ENCODE measurements around the gene LIMS3. TPM values are rescaled to one million over a fixed set of nuclear protein-coding genes. Genes with fewer than 3 reads are reported as not detected.

LIMS3 gene, protein sequence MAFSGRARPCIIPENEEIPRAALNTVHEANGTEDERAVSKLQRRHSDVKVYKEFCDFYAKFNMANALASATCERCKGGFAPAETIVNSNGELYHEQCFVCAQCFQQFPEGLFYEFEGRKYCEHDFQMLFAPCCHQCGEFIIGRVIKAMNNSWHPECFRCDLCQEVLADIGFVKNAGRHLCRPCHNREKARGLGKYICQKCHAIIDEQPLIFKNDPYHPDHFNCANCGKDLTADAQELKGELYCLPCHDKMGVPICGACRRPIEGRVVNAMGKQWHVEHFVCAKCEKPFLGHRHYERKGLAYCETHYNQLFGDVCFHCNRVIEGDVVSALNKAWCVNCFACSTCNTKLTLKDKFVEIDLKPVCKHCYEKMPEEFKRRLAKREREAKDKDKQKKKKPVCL
- total RNA-seq: 7.9 and 13.2 TPM in 2 replicates

DNA sequence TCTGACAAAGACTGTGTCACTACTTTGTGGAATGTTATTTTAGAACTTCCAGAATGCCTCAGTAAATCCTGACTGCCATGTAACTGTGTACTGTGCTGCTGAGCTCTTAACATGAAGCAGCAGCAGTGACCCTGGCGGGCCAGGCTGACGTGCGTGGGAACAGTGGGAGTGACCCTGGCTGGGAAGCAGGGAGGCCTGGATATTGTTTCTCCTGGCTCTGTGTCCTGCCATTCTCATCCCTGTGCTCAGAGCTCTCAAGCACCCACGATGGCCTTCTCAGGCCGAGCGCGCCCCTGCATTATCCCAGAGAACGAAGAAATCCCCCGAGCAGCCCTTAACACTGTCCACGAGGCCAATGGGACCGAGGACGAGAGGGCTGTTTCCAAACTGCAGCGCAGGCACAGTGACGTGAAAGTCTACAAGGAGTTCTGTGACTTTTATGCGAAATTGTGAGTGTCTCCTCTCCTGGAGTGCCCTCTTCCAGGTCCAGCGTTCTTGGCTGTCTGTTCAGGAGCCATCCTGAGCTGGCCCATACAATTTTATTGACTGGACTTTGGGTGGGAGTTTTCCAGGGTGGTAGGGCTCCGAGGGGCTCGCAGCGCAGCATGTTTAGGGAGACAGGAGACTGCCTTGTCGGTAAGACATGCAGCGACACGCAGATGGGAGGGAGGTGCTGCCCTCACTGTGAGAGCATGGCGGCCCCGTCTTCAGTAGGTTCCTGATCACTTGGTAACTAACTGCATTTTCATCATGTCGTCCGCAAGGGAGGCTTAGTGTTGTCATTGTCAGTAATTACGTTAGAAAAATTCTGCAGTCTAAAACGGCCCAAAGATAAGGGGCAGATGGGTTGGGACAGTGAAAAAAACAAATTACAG lies at the start of gene LIMS3:
TSS of gene LIMS3 (plus strand) at position 227 of the 875 bp plus-strand sequence. CDS start at position 268, 41 bp downstream.

Other genes with a start within 250 kb of the LIMS3 start
- 23.4 and 39.8 TPM in 2 replicates for gene RGPD5, start 104.4 kb upstream of the LIMS3 start, total RNA-seq
- 12.3 and 44.5 TPM in 2 replicates for gene MALL, start 217.1 kb downstream of the LIMS3 start, total RNA-seq

Data from aortic smooth muscle cell (primary cell).